GM12878 (cell line): ENCODE data around the gene PABPC1L. TPM values are rescaled to one million over a fixed set of nuclear protein-coding genes. Genes with fewer than 3 reads are reported as not detected.

ENCODE experiments used
- ATAC-seq: fragments of 200-7000 bp; cut with Tn5 transposase; 3 replicates; pipeline ENCODE4 v1.9.1; 2020; ENCODE audit warnings: mild to moderate bottlenecking, moderate library complexity
- BruUV-seq: library from RNA; stranded (reverse); fragments of 400-500 nt; replicated peaks from 2 replicates; lab custom pipeline; 2021; lab: Mats Ljungman, UMichigan
- CTCF ChIA-PET: fragments of 300-600 bp; sonication (Branson Sonifier 250); formaldehyde crosslinking; extraction: SDS; loops from one replicate; lab custom pipeline; 2021; ENCODE audit warnings: inconsistent platforms; lab: Yijun Ruan, JAX
- POLR2A ChIA-PET: fragments of 350-600 bp; formaldehyde crosslinking; extraction: SDS; loops from one replicate; lab custom pipeline; 2021; ENCODE audit warnings: inconsistent platforms; lab: Charles Lee
- RAD21 ChIA-PET: fragments of 300-600 bp; sonication (Branson Sonifier 250); formaldehyde crosslinking; loops from one replicate; lab custom pipeline; 2023; ENCODE audit warnings: antibody characterized with exemption; ENCODE audit not compliant: unreplicated experiment; lab: Charles Lee
- SMC1A ChIA-PET: fragments of 300-600 bp; sonication (Branson Sonifier 250); formaldehyde crosslinking; loops from one replicate; lab custom pipeline; 2023; ENCODE audit not compliant: unreplicated experiment, uncharacterized antibody; lab: Charles Lee
- DNase-seq: peaks from one replicate; pipeline ENCODE4 v3.0.0-alpha.2; 2011; ENCODE audit warnings: low read depth, low spot score
- FAIRE-seq: peaks from 3 replicates; lab custom pipeline; 2011; peaks lifted over from hg19 to GRCh38; lab: Jason Lieb, UNC
- H2AFZ ChIP-seq: 2 replicates; pipeline ENCODE4 v1.6.0; 2011; ENCODE audit warnings: low read depth, low read length, control low read depth; ENCODE audit not compliant: control insufficient read depth
- H3K27ac ChIP-seq: 2 replicates; pipeline ENCODE4 v1.5.1; 2011; ENCODE audit warnings: control low read depth; ENCODE audit not compliant: control insufficient read depth, insufficient read depth
- H3K27me3 ChIP-seq, 2 experiments: replicated peaks in 1 of 2; 2 replicates each; pipeline versions ENCODE4 v1.6.0 to v1.6.1; 2011; ENCODE audit warnings: low read length in 1 of 2; ENCODE audit not compliant: control insufficient read depth in 2 of 2, insufficient read depth in 2 of 2
- H3K36me3 ChIP-seq, 2 experiments: 2 replicates each; pipeline ENCODE4 v1.5.1; 2011; ENCODE audit warnings: low read length in 1 of 2; ENCODE audit not compliant: control insufficient read depth in 2 of 2, insufficient read depth in 2 of 2
- H3K4me1 ChIP-seq: 2 replicates; pipeline ENCODE4 v1.6.1; 2011; ENCODE audit warnings: mild to moderate bottlenecking, low read length, moderate library complexity, mixed read lengths; ENCODE audit not compliant: control insufficient read depth, insufficient read depth
- H3K4me2 ChIP-seq: 2 replicates; pipeline ENCODE4 v1.6.0; 2011; ENCODE audit warnings: control low read depth; ENCODE audit not compliant: control insufficient read depth, insufficient read depth
- H3K4me3 ChIP-seq: fragments of 200-600 bp; sonication (generic); 2 replicates; pipeline ENCODE4 v1.5.1; 2016
- H3K79me2 ChIP-seq: 2 replicates; pipeline ENCODE4 v1.6.0; 2011; ENCODE audit warnings: low read length; ENCODE audit not compliant: control insufficient read depth, insufficient read depth
- H3K9ac ChIP-seq: 2 replicates; pipeline ENCODE4 v1.8.0; 2011; ENCODE audit warnings: low read length, control low read depth, mixed read lengths; ENCODE audit not compliant: control insufficient read depth, insufficient read depth
- H3K9me3 ChIP-seq: replicated peaks from 3 replicates; pipeline ENCODE4 v1.5.1; 2011; ENCODE audit warnings: mild to moderate bottlenecking, low read length; ENCODE audit not compliant: control insufficient read depth, insufficient read depth
- H4K20me1 ChIP-seq: 2 replicates; pipeline ENCODE4 v1.6.0; 2011; ENCODE audit not compliant: control insufficient read depth, insufficient read depth
- CEBPB ChIP-seq, 2 experiments: fragments of 150-350 bp in 1 of 2; IDR thresholded peaks; 2 replicates each; pipeline ENCODE4 v1.6.1; 2012 to 2014; ENCODE audit warnings: low read depth in 2 of 2, low read length in 2 of 2, borderline replicate concordance in 1 of 2, inconsistent platforms in 1 of 2
- GATAD2B ChIP-seq: fragments of 450-650 bp; conservative IDR thresholded peaks from 2 replicates; pipeline ENCODE4 v1.6.1; 2017; ENCODE audit warnings: low read depth, mild to moderate bottlenecking, moderate library complexity
- JUNB ChIP-seq: IDR thresholded peaks from 2 replicates; pipeline ENCODE4 v1.6.1; 2016; ENCODE audit warnings: antibody characterized with exemption, mild to moderate bottlenecking
- SIN3A ChIP-seq: IDR thresholded peaks from 2 replicates; pipeline ENCODE4 v1.6.1; 2012; ENCODE audit warnings: low read depth, low read length, improper control_type of control experiment
- SUPT20H ChIP-seq: IDR thresholded peaks from 2 replicates; pipeline ENCODE4 v1.6.1; 2011; ENCODE audit warnings: low read depth, mild to moderate bottlenecking, low read length, moderate library complexity, borderline replicate concordance; ENCODE audit not compliant: control insufficient read depth
- TBL1XR1 ChIP-seq: IDR thresholded peaks from 2 replicates; pipeline ENCODE4 v1.6.1; 2012; ENCODE audit warnings: low read depth, low read length, improper control_type of control experiment
- WGBS: methylation state at CpG from one replicate; pipeline ENCODE4 v1.1.6; 2016; ENCODE audit warnings: low lambda C conversion rate; ENCODE audit not compliant: insufficient replicate concordance, insufficient coverage; ENCODE audit errors: missing lambda C conversion rate; 5-methylcytosine and 5-hydroxymethylcytosine counted together
- in situ Hi-C: fragments of 300-500 bp; cut with MboI; formaldehyde crosslinking; loops from 9 replicates; pipeline ENCODE4 v1.14.3; 2018; ENCODE audit warnings: mixed read lengths
- intact Hi-C: fragments of 100-400 bp; cut with micrococcal nuclease; formaldehyde crosslinking; loops from one replicate; pipeline ENCODE4 v1.14.2; 2022; ENCODE audit not compliant: unreplicated experiment
- polyA plus RNA-seq, 11 experiments: library from polyadenylated mRNA; depleted of rRNA in 4 of 11; unstranded in 6 of 11; stranded (reverse) in 5 of 11; fragments of >200 nt; fragmentation: Nextera tagmentation in 4 of 11; fragmentation: Illumina TruSeq in 1 of 11; extraction: Ambion mirVana in 4 of 11; extraction: Trizol in 1 of 11; gene quantifications; 1 replicate in 1 of 11; 2 replicates in 10 of 11; pipeline versions ENCODE4 v1.2.1 to v1.2.3, GENCODE V29; 2011 to 2016; ENCODE audit warnings: inconsistent platforms in 2 of 11, missing spikeins in 2 of 11, low read depth in 1 of 11
- total RNA-seq, 4 experiments: library from RNA; depleted of rRNA in 3 of 4; stranded (reverse); fragments of >200 nt in 3 of 4; fragmentation: Illumina TruSeq in 1 of 4; extraction: Trizol in 1 of 4; gene quantifications; 2 replicates each; pipeline versions ENCODE4 v1.2.1 to v1.2.3, GENCODE V29; 2013 to 2021

PABPC1L gene
- total and polyA plus RNA-seq, 10 of the 15 experiments (the other 5 are each of a cell fraction or from before 2014, with no cell fraction given), result 6.1 to 66.8 (median 11.9) TPM

DNA sequence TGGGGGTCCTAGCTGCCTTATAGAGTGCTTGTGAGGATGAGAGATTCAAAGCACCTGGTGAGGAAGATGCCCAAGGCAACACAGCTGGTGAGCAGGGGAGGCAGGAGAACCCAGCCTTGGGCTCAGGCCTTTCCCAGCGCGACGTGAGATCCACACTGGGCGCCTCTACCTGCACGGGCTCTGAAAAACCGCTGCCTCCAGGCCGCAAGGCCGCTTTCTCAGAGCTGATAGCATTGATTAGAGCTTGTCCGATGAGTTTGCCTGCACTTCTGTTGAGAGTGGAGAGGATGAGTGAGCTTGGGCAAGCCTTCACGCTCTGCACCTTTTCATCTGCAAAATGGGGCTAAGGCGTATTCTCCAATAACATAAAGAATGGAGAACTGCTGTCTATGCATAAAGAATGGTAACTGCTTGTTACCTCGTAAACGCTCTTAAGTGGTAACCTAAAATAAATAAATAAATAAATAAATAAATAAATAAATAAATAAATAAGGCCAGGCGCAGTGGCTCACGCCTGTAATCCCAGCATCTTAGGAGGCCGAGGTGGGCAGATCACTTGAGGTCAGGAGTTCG, 916 bp downstream of the PABPC1L start:
- no peaks in the 10 kb centered on the region for H4K20me1 ChIP-seq
- no peaks in the 10 kb centered on the region for H3K27me3 ChIP-seq
- ChIA-PET POLR2A (interaction anchor here (0.8 kb wide), 1 partner anchor 26 kb away, joined by 3 read pairs; the partner anchor contains the start of gene YWHAB), SMC1A (interaction anchor here (0.6 to 3.6 kb wide), 9 partner anchors 35 to 201 kb away, joined by 3 to 18 read pairs (median 4); partner anchors contain the start of gene TOMM34), CTCF (interaction anchor here (0.6 to 5.2 kb wide), 13 partner anchors 13 to 332 kb away, joined by 3 to 30 read pairs (median 3); no protein-coding TSS in a partner anchor), RAD21 (interaction anchor here (0.7 to 1.4 kb wide), 4 partner anchors 95 to 183 kb away, joined by 3 read pairs; no protein-coding TSS in a partner anchor)
- 95% methylated on average over 17 of the region's 17 CpGs for WGBS
- no peak overlapping the region; the same call in 1 of the 2 replicates for H2AFZ ChIP-seq
- no peak for DNase-seq
- H3K9ac ChIP-seq, result peak overlapping the region; percentile 41; the same call in 1 of the 2 replicates
- no peaks in the 10 kb centered on the region for H3K79me2 ChIP-seq
- peak overlapping the region; percentile 91 for H3K4me3 ChIP-seq
- in situ Hi-C loops, result no loop called here
- peak; percentile 7 for ATAC-seq
- peaks cover 3% of the 10 kb centered on the region for H3K4me1 ChIP-seq
- no TSS peak for BruUV-seq
- peak overlapping the region; percentile 81 for H3K4me2 ChIP-seq
- H3K36me3 ChIP-seq, result peaks cover 5 to 13% of the 10 kb centered on the region in 2 experiments; a peak in 3 of 4 replicates
- TF ChIP-seq JUNB, result no peak
- TF ChIP-seq TBL1XR1, result no peak
- TF ChIP-seq CEBPB (IDR thresholded peaks at IDR 0.05; ENCODE audit: borderline replicate concordance in 1 of 2, low read depth in 2 of 2, low read length in 2 of 2), result no peak
- TF ChIP-seq GATAD2B, result no peak
- TF ChIP-seq SIN3A, result no peak
- TF ChIP-seq SUPT20H, result no peak
- no peaks in the 10 kb centered on the region for H3K9me3 ChIP-seq
- intact Hi-C loops, result loop anchor here (5.0 kb wide), 1 partner anchor 187 kb away; no protein-coding TSS in a partner anchor
- H3K27ac ChIP-seq, result no peak overlapping the region
- no peak for FAIRE-seq
